NCI-H2227 treated with DMSO at 0.1 percent for 48 hours (cell line): ENCODE results near the gene ZBTB20.

Source experiments
- DNase-seq: peaks from one replicate; lab custom pipeline; 2025; lab: John Stamatoyannopoulos, UW

Gene ZBTB20

GRCh38 chr3:114928989-114929640, 218.0 kb downstream of the ZBTB20 start:
- DNase-seq, result no peak

- no peak for DNase-seq
Observed at GRCh38 chr3:114904633-114905032, 242.5 kb downstream of the ZBTB20 start.

- DNase-seq, result no peak
Observed at GRCh38 chr3:114903213-114903612, 243.9 kb downstream of the ZBTB20 start.

GRCh38 chr3:114902691-114903101, 244.4 kb downstream of the ZBTB20 start:
- DNase-seq, result no peak

- no peak for DNase-seq
Observed at GRCh38 chr3:114900908-114901307, 246.2 kb downstream of the ZBTB20 start.

GRCh38 chr3:114899186-114899931, 247.7 kb downstream of the ZBTB20 start:
- DNase-seq, result peak; percentile 38

- DNase-seq, result no peak
Observed at GRCh38 chr3:114896978-114897377, 250.1 kb downstream of the ZBTB20 start.

GRCh38 chr3:114893361-114893760, 253.7 kb downstream of the ZBTB20 start:
- DNase-seq, result no peak

GRCh38 chr3:114892880-114893279, 254.2 kb downstream of the ZBTB20 start:
- no peak for DNase-seq

GRCh38 chr3:114892131-114892879, 254.8 kb downstream of the ZBTB20 start:
- DNase-seq, result no peak

- DNase-seq, result no peak
Observed at GRCh38 chr3:114887806-114888205, 259.3 kb downstream of the ZBTB20 start.

GRCh38 chr3:114886905-114887304, 260.2 kb downstream of the ZBTB20 start:
- DNase-seq, result no peak

- no peak for DNase-seq
Observed at GRCh38 chr3:114884213-114884923, 262.7 kb downstream of the ZBTB20 start.

- DNase-seq, result no peak
Observed at GRCh38 chr3:114880078-114880477, 267.0 kb downstream of the ZBTB20 start.

GRCh38 chr3:114879059-114880031, 267.7 kb downstream of the ZBTB20 start:
- no peak for DNase-seq

- no peak for DNase-seq
Observed at GRCh38 chr3:114878114-114878839, 268.8 kb downstream of the ZBTB20 start.

GRCh38 chr3:114877378-114878113, 269.5 kb downstream of the ZBTB20 start:
- DNase-seq, result no peak

GRCh38 chr3:114874522-114874971, 272.5 kb downstream of the ZBTB20 start:
- no peak for DNase-seq

GRCh38 chr3:114873591-114873990, 273.5 kb downstream of the ZBTB20 start:
- no peak for DNase-seq

GRCh38 chr3:114872588-114872987, 274.5 kb downstream of the ZBTB20 start:
- DNase-seq, result no peak
